Activated CD8-positive, alpha-beta T cell treated with anti-CD3 and anti-CD28 coated beads for 36 hours (primary cell): ENCODE measurements around the gene SPCS1. TPM values are rescaled to one million over a fixed set of nuclear protein-coding genes. Genes with fewer than 3 reads are reported as not detected.
"Not testable (repeated sequence)": the region's sequence is repeated elsewhere in the genome, so short reads cannot be mapped to it uniquely, and the experiment has no call there.

Experiments used
- ATAC-seq: fragments of 200-7000 bp; cut with Tn5 transposase; one replicate; pipeline ENCODE4 v1.10.0; 2021; ENCODE audit warnings: mild to moderate bottlenecking, moderate library complexity
- CTCF ChIA-PET: fragments of 350-600 bp; sonication (Branson Sonifier 250); formaldehyde crosslinking; loops from one replicate; lab custom pipeline; 2021; ENCODE audit warnings: antibody characterized with exemption; lab: Charles Lee
- POLR2A ChIA-PET: fragments of 350-600 bp; sonication (Branson Sonifier 250); formaldehyde crosslinking; loops from one replicate; lab custom pipeline; 2021; ENCODE audit warnings: antibody characterized with exemption; lab: Charles Lee
- DNase-seq: peaks from one replicate; pipeline ENCODE4 v3.0.0-alpha.2; 2020
- H3K27ac Mint-ChIP-seq: one replicate; pipeline ENCODE4 v1.8.0; 2021; ENCODE audit warnings: mild to moderate bottlenecking, mixed read lengths
- H3K27me3 Mint-ChIP-seq: one replicate; pipeline ENCODE4 v1.8.0; 2021; ENCODE audit warnings: mixed read lengths
- H3K36me3 Mint-ChIP-seq: one replicate; pipeline ENCODE4 v1.8.0; 2021; ENCODE audit warnings: low read depth, mixed read lengths
- H3K4me1 Mint-ChIP-seq: one replicate; pipeline ENCODE4 v1.8.0; 2021; ENCODE audit warnings: low read depth, mixed read lengths
- H3K4me3 Mint-ChIP-seq: one replicate; pipeline ENCODE4 v1.8.0; 2021; ENCODE audit warnings: mild to moderate bottlenecking, moderate library complexity, mixed read lengths
- H3K9me3 Mint-ChIP-seq: one replicate; pipeline ENCODE4 v1.8.0; 2021; ENCODE audit warnings: mixed read lengths
- CTCF ChIP-seq: fragments of 200-600 bp; IDR thresholded peaks from one replicate; pipeline ENCODE4 v1.8.0; 2022; ENCODE audit warnings: antibody characterized with exemption, mild to moderate bottlenecking
- intact Hi-C: fragments of 100-400 bp; cut with micrococcal nuclease; formaldehyde crosslinking; loops from one replicate; pipeline ENCODE4 v1.10.0; 2022
- total RNA-seq, 2 experiments: library from RNA; stranded (reverse); gene quantifications; one replicate each; pipeline ENCODE4 v1.2.3, GENCODE V29; 2021

SPCS1 gene
- total RNA-seq, 2 experiments from 2014 or later: 116 to 120 TPM

GRCh38 chr3:52671676-52672075, 34.2 kb upstream of the SPCS1 start:
- ATAC-seq: no peak
- intact Hi-C loops: no loop called here
- H3K27me3 Mint-ChIP-seq: no peaks in the 10 kb centered on the region
- ChIA-PET CTCF (no interaction called here), POLR2A (interaction anchor here (0.6 to 1.5 kb wide), 3 partner anchors 10 to 99 kb away, joined by 3 to 4 read pairs (median 3); no protein-coding TSS in a partner anchor)
- no peak for DNase-seq
- no peaks in the 10 kb centered on the region for H3K9me3 Mint-ChIP-seq
- peaks cover 29% of the 10 kb centered on the region for H3K4me1 Mint-ChIP-seq
- H3K36me3 Mint-ChIP-seq: peaks cover 47% of the 10 kb centered on the region
- TF ChIP-seq CTCF: no peak
- peak overlapping the region; percentile 82 for H3K27ac Mint-ChIP-seq
- H3K4me3 Mint-ChIP-seq: no peak overlapping the region

- DNase-seq, intact Hi-C loops, H3K27me3 Mint-ChIP-seq, H3K4me3 Mint-ChIP-seq, CTCF ChIA-PET, H3K27ac Mint-ChIP-seq, H3K9me3 Mint-ChIP-seq, ATAC-seq: not testable (repeated sequence)
- peaks cover 28% of the 10 kb centered on the region for H3K4me1 Mint-ChIP-seq
- POLR2A ChIA-PET: interaction anchor here (0.7 kb wide), 1 partner anchor 11 kb away, joined by 3 read pairs; no protein-coding TSS in a partner anchor
- peaks cover 52% of the 10 kb centered on the region for H3K36me3 Mint-ChIP-seq
Observed at GRCh38 chr3:52676201-52676600, 29.7 kb upstream of the SPCS1 start.

- intact Hi-C loops: no loop called here
- peak overlapping the region; percentile 79 for H3K27ac Mint-ChIP-seq
- no peaks in the 10 kb centered on the region for H3K9me3 Mint-ChIP-seq
- DNase-seq: no peak
- ChIA-PET POLR2A (interaction anchor here (0.5 to 1.1 kb wide), 2 partner anchors 9 to 70 kb away, joined by 3 to 4 read pairs; no protein-coding TSS in a partner anchor), CTCF (interaction anchor here (1.0 to 1.5 kb wide), 2 partner anchors 14 to 21 kb away, joined by 3 read pairs; no protein-coding TSS in a partner anchor)
- ATAC-seq: no peak
- no peak for TF ChIP-seq CTCF
- peaks cover 32% of the 10 kb centered on the region for H3K4me1 Mint-ChIP-seq
- no peak overlapping the region for H3K4me3 Mint-ChIP-seq
- peaks cover 48% of the 10 kb centered on the region for H3K36me3 Mint-ChIP-seq
- H3K27me3 Mint-ChIP-seq: no peaks in the 10 kb centered on the region
Observed at GRCh38 chr3:52678265-52679198, 27.4 kb upstream of the SPCS1 start.

GRCh38 chr3:52679199-52679538, 26.7 kb upstream of the SPCS1 start:
- H3K4me3 Mint-ChIP-seq: no peak overlapping the region
- POLR2A ChIA-PET: no interaction called here
- intact Hi-C loops: no loop called here
- H3K27me3 Mint-ChIP-seq: no peaks in the 10 kb centered on the region
- ATAC-seq (no peak), DNase-seq (no peak)
- H3K36me3 Mint-ChIP-seq: peaks cover 48% of the 10 kb centered on the region
- TF ChIP-seq CTCF: no peak
- CTCF ChIA-PET: interaction anchor here (1.0 to 1.5 kb wide), 2 partner anchors 14 to 21 kb away, joined by 3 read pairs; no protein-coding TSS in a partner anchor
- peak overlapping the region; percentile 79 for H3K27ac Mint-ChIP-seq
- H3K4me1 Mint-ChIP-seq: peaks cover 38% of the 10 kb centered on the region
- no peaks in the 10 kb centered on the region for H3K9me3 Mint-ChIP-seq

GRCh38 chr3:52679811-52680210, 26.1 kb upstream of the SPCS1 start:
- intact Hi-C loops: loop anchor here (10.0 kb wide), 1 partner anchor 145 kb away; the partner anchor contains the start of genes NT5DC2 and UQCC5

More at GRCh38 chr3:52679811-52680210, 26.1 kb upstream of the SPCS1 start:
- DNase-seq (no peak), ATAC-seq (no peak)
- Mint-ChIP-seq H3K4me3 (no peak overlapping the region), H3K4me1 (peaks cover 44% of the 10 kb centered on the region), H3K27me3 (no peaks in the 10 kb centered on the region), H3K36me3 (peaks cover 50% of the 10 kb centered on the region), H3K9me3 (no peaks in the 10 kb centered on the region), H3K27ac (peak overlapping the region; percentile 9)
- no peak for TF ChIP-seq CTCF
- CTCF ChIA-PET: interaction anchor here (1.0 kb wide), 1 partner anchor 13 kb away, joined by 3 read pairs; no protein-coding TSS in a partner anchor
- POLR2A ChIA-PET: no interaction called here
